Kidney epithelial cell (primary cell): ENCODE measurements around the gene C1GALT1. TPM values are rescaled to one million over a fixed set of nuclear protein-coding genes. Genes with fewer than 3 reads are reported as not detected.

ENCODE experiments used
- DNase-seq: peaks from one replicate; pipeline ENCODE4 v3.0.0-alpha.2; 2010; ENCODE audit warnings: low read depth
- H3K27me3 ChIP-seq: 2 replicates; pipeline ENCODE4 v1.6.0; 2011; ENCODE audit warnings: low read length; ENCODE audit not compliant: control insufficient read depth, insufficient read depth
- H3K36me3 ChIP-seq: 2 replicates; pipeline ENCODE4 v1.5.1; 2011; ENCODE audit warnings: low read length; ENCODE audit not compliant: control insufficient read depth, insufficient read depth
- H3K4me3 ChIP-seq: 2 replicates; pipeline ENCODE4 v1.5.1; 2011; ENCODE audit warnings: low read depth, mild to moderate bottlenecking, control low read depth, low read length
- CTCF ChIP-seq: IDR thresholded peaks from 2 replicates; pipeline ENCODE4 v1.5.1; 2011; ENCODE audit warnings: mild to moderate bottlenecking, moderate library complexity, low read length, control low read depth, inconsistent platforms; ENCODE audit not compliant: insufficient read depth, poor library complexity, severe bottlenecking
- total RNA-seq: library from RNA; depleted of rRNA; stranded (reverse); fragments of >200 nt; gene quantifications from 2 replicates; pipeline ENCODE4 v1.2.3, GENCODE V29; 2015

Gene C1GALT1
- total RNA-seq, 1 donor from 2014 or later: 102 TPM

DNA sequence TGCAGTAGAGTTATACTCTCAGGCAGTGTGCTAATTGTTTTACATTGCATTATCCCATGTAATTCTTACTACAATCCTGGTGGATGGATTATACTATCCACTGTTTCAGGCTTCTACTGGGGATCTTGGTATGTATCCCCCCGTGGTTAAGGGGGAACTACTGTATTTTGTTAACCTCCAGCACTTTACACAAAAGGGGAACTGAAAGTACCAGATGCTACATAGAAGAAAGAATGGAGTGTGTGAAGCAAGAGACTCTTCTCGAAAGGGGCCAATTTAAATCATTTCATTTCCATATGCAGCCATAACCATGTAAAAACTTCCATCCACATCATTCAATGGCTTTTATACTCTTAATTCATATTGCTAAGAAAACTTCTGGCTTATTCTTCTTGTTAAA is 69.4 kb downstream of the C1GALT1 start:
- H3K27me3 ChIP-seq: no peaks in the 10 kb centered on the region
- H3K4me3 ChIP-seq: no peak overlapping the region
- H3K36me3 ChIP-seq: no peaks in the 10 kb centered on the region
- no peak for TF ChIP-seq CTCF
- no peak for DNase-seq

- Histone ChIP-seq H3K27me3 (no peaks in the 10 kb centered on the region), H3K4me3 (no peak overlapping the region), H3K36me3 (no peaks in the 10 kb centered on the region)
- DNase-seq: no peak
- no peak for TF ChIP-seq CTCF
Measured at GRCh38 chr7:7254319-7254718, 72.0 kb downstream of the C1GALT1 start.

DNA sequence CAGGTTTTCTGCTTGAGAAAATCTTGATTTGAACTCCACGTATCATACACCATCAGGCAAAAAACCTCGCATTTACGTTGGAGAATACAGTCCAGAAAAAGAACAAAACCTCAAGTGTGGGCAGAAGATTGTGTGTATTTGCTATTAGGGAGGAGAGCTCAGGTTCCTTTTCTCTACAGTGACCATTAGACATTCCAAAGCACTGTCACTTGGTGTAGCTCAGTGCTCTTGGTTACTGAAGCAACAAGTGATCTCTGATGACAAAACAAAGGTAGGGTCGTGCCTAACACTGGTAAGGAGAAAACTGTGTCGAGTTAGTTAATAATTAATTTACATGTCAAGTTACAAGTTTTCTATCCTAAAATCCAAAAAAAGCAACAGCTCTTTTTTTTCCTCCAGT is 72.6 kb downstream of the C1GALT1 start:
- no peak for TF ChIP-seq CTCF
- H3K36me3 ChIP-seq: no peaks in the 10 kb centered on the region
- H3K4me3 ChIP-seq: no peak overlapping the region
- DNase-seq: peak; percentile 29
- no peaks in the 10 kb centered on the region for H3K27me3 ChIP-seq

DNA sequence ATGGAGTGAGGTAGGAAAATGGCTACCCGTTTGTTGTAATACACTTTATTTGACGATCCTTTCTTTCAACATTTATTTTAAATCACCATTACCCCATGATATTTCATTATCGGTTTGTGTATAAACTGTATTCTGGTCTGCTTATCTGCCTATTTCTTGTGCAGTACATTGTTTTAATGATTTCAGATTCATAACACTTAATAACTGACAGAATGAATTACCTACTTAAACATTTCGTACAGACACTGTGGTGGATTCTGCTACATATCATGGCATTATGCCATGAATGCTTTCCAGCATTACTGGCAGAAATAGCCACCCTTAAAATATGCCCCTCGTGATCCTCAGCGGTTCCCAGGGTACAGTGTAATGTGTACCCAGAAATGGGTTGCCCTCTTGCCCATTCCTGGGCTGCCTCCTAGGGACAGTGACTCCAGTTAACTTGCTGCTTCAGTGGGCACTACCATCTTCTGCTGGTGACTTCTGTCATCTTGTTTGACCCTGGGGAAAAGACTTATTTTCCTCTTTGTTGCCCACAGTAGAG is 74.5 kb downstream of the C1GALT1 start:
- H3K36me3 ChIP-seq: no peaks in the 10 kb centered on the region
- DNase-seq: no peak
- no peak overlapping the region for H3K4me3 ChIP-seq
- H3K27me3 ChIP-seq: no peaks in the 10 kb centered on the region
- TF ChIP-seq CTCF: no peak

DNA sequence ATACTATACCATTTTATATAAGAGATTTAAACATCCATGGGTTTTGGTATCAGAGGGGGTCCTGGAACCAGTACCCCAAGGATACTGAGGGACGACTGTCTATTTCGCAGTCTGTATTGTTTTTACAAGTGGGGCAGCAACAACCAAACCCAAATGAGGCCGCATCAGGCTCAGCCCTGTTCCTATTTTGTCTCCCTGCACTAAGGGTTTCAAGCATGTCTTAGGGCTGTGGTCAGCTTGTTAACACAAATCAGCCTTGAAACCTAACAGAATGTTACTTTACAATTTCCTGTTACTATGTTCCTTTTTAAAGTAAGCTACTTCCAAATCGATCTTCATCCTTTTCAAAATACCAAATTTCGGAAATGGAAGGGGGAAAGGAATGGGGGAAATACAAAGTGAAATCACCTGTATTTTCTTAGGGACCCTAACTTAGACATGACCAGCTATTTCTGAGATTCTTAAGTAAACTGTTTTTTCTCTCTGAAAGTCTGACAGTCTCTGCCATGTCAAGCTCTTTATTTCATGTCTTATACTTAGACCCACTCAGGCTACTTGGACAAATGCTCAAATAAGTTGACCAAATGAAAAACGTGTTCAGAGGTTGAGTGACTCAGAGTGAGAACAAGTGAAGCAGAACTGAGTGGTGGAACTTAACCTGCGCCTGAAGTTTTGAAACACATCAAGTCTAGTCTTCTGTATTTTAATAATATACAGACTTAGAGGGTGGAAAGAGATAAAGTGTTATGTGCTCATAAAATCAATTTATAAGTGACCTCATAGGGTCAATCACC is 75.8 kb downstream of the C1GALT1 start:
- DNase-seq: peak; percentile 51
- no peak for TF ChIP-seq CTCF
- H3K4me3 ChIP-seq: no peak overlapping the region
- no peaks in the 10 kb centered on the region for H3K36me3 ChIP-seq
- no peaks in the 10 kb centered on the region for H3K27me3 ChIP-seq

GRCh38 chr7:7261863-7262262 is 79.5 kb downstream of the C1GALT1 start:
- no peak overlapping the region for H3K4me3 ChIP-seq
- no peaks in the 10 kb centered on the region for H3K36me3 ChIP-seq
- no peaks in the 10 kb centered on the region for H3K27me3 ChIP-seq
- no peak for DNase-seq
- no peak for TF ChIP-seq CTCF
